Measurements from ENCODE around the gene UVRAG. TPM values are rescaled to one million over a fixed set of nuclear protein-coding genes. Genes with fewer than 3 reads are reported as not detected.

Gene UVRAG
- total and polyA plus RNA-seq, 4 donors = 7.9 to 47.0 (median 20.1) TPM

- H3K27ac ChIP-seq (ENCODE audit: low read depth in 1 of 2, low read length in 2 of 2) = no peak overlapping the region
- H3K4me3 ChIP-seq (ENCODE audit: low read length in 2 of 2) = no peak overlapping the region
- 64 to 65% methylated on average over 7 of the region's 7 CpGs for WGBS, 2 donors
- H3K36me3 ChIP-seq (ENCODE audit: control insufficient read depth in 1 of 2, insufficient read depth in 2 of 2, low read length in 1 of 2) = no peaks in the 10 kb centered on the region
- no peaks in the 10 kb centered on the region for H3K27me3 ChIP-seq (ENCODE audit: control insufficient read depth in 1 of 2, insufficient read depth in 2 of 2, low read length in 1 of 2)
- no peak for DNase-seq
- intact Hi-C loops (cut with DNase I) = no loop called here
- no peaks in the 10 kb centered on the region for H3K9me3 ChIP-seq (ENCODE audit: control insufficient read depth, low read length)
- peaks cover 0 to 6% of the 10 kb centered on the region in 2 donors for H3K4me1 ChIP-seq (ENCODE audit: control insufficient read depth in 1 of 2, insufficient read depth in 2 of 2, low read length in 2 of 2)
- ATAC-seq (ENCODE audit: low FRiP score) = no peak
Measured at GRCh38 chr11:76083563-76084451, 268.8 kb downstream of the UVRAG start.

- Histone ChIP-seq H3K9me3 (ENCODE audit: control insufficient read depth, low read length) (no peaks in the 10 kb centered on the region), H3K36me3 (ENCODE audit: control insufficient read depth in 1 of 2, insufficient read depth in 2 of 2, low read length in 1 of 2) (no peaks in the 10 kb centered on the region), H3K27me3 (ENCODE audit: control insufficient read depth in 1 of 2, insufficient read depth in 2 of 2, low read length in 1 of 2) (no peaks in the 10 kb centered on the region), H3K27ac (ENCODE audit: low read depth in 1 of 2, low read length in 2 of 2) (no peak overlapping the region), H3K4me3 (ENCODE audit: low read length in 2 of 2) (no peak overlapping the region), H3K4me1 (ENCODE audit: control insufficient read depth in 1 of 2, insufficient read depth in 2 of 2, low read length in 2 of 2) (peaks cover 0 to 6% of the 10 kb centered on the region in 2 donors)
- 92 to 94% methylated on average over 1 of the region's 1 CpG for WGBS, 2 donors
- intact Hi-C loops (cut with DNase I) = no loop called here
- DNase-seq (no peak), ATAC-seq (ENCODE audit: low FRiP score) (no peak)
Measured at GRCh38 chr11:76085270-76085669, 270.3 kb downstream of the UVRAG start.

- ATAC-seq (ENCODE audit: low FRiP score) = no peak
- Histone ChIP-seq H3K36me3 (ENCODE audit: control insufficient read depth in 1 of 2, insufficient read depth in 2 of 2, low read length in 1 of 2) (no peaks in the 10 kb centered on the region), H3K9me3 (ENCODE audit: control insufficient read depth, low read length) (no peaks in the 10 kb centered on the region), H3K4me3 (ENCODE audit: low read length in 2 of 2) (no peak overlapping the region), H3K27ac (ENCODE audit: low read depth in 1 of 2, low read length in 2 of 2) (no peak overlapping the region), H3K4me1 (ENCODE audit: control insufficient read depth in 1 of 2, insufficient read depth in 2 of 2, low read length in 2 of 2) (peaks cover 0 to 6% of the 10 kb centered on the region in 2 donors), H3K27me3 (ENCODE audit: control insufficient read depth in 1 of 2, insufficient read depth in 2 of 2, low read length in 1 of 2) (no peaks in the 10 kb centered on the region)
- intact Hi-C loops (cut with DNase I) = no loop called here
- no peak for DNase-seq
- WGBS, 2 donors = 83 to 89% methylated on average over 6 of the region's 6 CpGs
Measured at GRCh38 chr11:76086743-76087635, 272.0 kb downstream of the UVRAG start.

GRCh38 chr11:76087749-76088148, 272.7 kb downstream of the UVRAG start:
- Histone ChIP-seq H3K9me3 (ENCODE audit: control insufficient read depth, low read length) (no peaks in the 10 kb centered on the region), H3K27me3 (ENCODE audit: control insufficient read depth in 1 of 2, insufficient read depth in 2 of 2, low read length in 1 of 2) (no peaks in the 10 kb centered on the region), H3K27ac (ENCODE audit: low read depth in 1 of 2, low read length in 2 of 2) (no peak overlapping the region), H3K36me3 (ENCODE audit: control insufficient read depth in 1 of 2, insufficient read depth in 2 of 2, low read length in 1 of 2) (no peaks in the 10 kb centered on the region), H3K4me1 (ENCODE audit: control insufficient read depth in 1 of 2, insufficient read depth in 2 of 2, low read length in 2 of 2) (peaks cover 0 to 6% of the 10 kb centered on the region in 2 donors), H3K4me3 (ENCODE audit: low read length in 2 of 2) (no peak overlapping the region)
- DNase-seq (no peak), ATAC-seq (ENCODE audit: low FRiP score) (no peak)
- intact Hi-C loops (cut with DNase I) = no loop called here
- 96% methylated on average over 6 of the region's 6 CpGs for WGBS, 2 donors

GRCh38 chr11:76088511-76088910, 273.5 kb downstream of the UVRAG start:
- H3K27me3 ChIP-seq (ENCODE audit: control insufficient read depth in 1 of 2, insufficient read depth in 2 of 2, low read length in 1 of 2) = no peaks in the 10 kb centered on the region
- H3K36me3 ChIP-seq (ENCODE audit: control insufficient read depth in 1 of 2, insufficient read depth in 2 of 2, low read length in 1 of 2) = no peaks in the 10 kb centered on the region
- DNase-seq (no peak), ATAC-seq (ENCODE audit: low FRiP score) (no peak)
- no peak overlapping the region for H3K27ac ChIP-seq (ENCODE audit: low read depth in 1 of 2, low read length in 2 of 2)
- WGBS, 2 donors = 81 to 86% methylated on average over 3 of the region's 3 CpGs
- no peak overlapping the region for H3K4me3 ChIP-seq (ENCODE audit: low read length in 2 of 2)
- H3K9me3 ChIP-seq (ENCODE audit: control insufficient read depth, low read length) = no peaks in the 10 kb centered on the region
- intact Hi-C loops (cut with DNase I) = no loop called here
- peaks cover 0 to 6% of the 10 kb centered on the region in 2 donors for H3K4me1 ChIP-seq (ENCODE audit: control insufficient read depth in 1 of 2, insufficient read depth in 2 of 2, low read length in 2 of 2)

GRCh38 chr11:76090174-76090573, 275.2 kb downstream of the UVRAG start:
- WGBS, 2 donors = 97 to 100% methylated on average over 2 of the region's 2 CpGs
- Histone ChIP-seq H3K4me1 (ENCODE audit: control insufficient read depth in 1 of 2, insufficient read depth in 2 of 2, low read length in 2 of 2) (peaks cover 0 to 6% of the 10 kb centered on the region in 2 donors), H3K4me3 (ENCODE audit: low read length in 2 of 2) (no peak overlapping the region), H3K27me3 (ENCODE audit: control insufficient read depth in 1 of 2, insufficient read depth in 2 of 2, low read length in 1 of 2) (no peaks in the 10 kb centered on the region), H3K27ac (ENCODE audit: low read depth in 1 of 2, low read length in 2 of 2) (no peak overlapping the region), H3K36me3 (ENCODE audit: control insufficient read depth in 1 of 2, insufficient read depth in 2 of 2, low read length in 1 of 2) (no peaks in the 10 kb centered on the region), H3K9me3 (ENCODE audit: control insufficient read depth, low read length) (no peaks in the 10 kb centered on the region)
- DNase-seq = no peak
- intact Hi-C loops (cut with DNase I) = no loop called here
- ATAC-seq (ENCODE audit: low FRiP score) = no peak

- Histone ChIP-seq H3K4me1 (ENCODE audit: control insufficient read depth in 1 of 2, insufficient read depth in 2 of 2, low read length in 2 of 2) (peaks cover 0 to 6% of the 10 kb centered on the region in 2 donors), H3K9me3 (ENCODE audit: control insufficient read depth, low read length) (no peaks in the 10 kb centered on the region), H3K27me3 (ENCODE audit: control insufficient read depth in 1 of 2, insufficient read depth in 2 of 2, low read length in 1 of 2) (no peaks in the 10 kb centered on the region), H3K4me3 (ENCODE audit: low read length in 2 of 2) (no peak overlapping the region), H3K36me3 (ENCODE audit: control insufficient read depth in 1 of 2, insufficient read depth in 2 of 2, low read length in 1 of 2) (no peaks in the 10 kb centered on the region), H3K27ac (ENCODE audit: low read depth in 1 of 2, low read length in 2 of 2) (no peak overlapping the region)
- 97 to 100% methylated on average over 1 of the region's 1 CpG for WGBS, 2 donors
- intact Hi-C loops (cut with DNase I) = no loop called here
- ATAC-seq (ENCODE audit: low FRiP score) (no peak), DNase-seq (no peak)
Measured at GRCh38 chr11:76090821-76091220, 275.8 kb downstream of the UVRAG start.

GRCh38 chr11:76094740-76095139, 279.7 kb downstream of the UVRAG start:
- no peaks in the 10 kb centered on the region for H3K9me3 ChIP-seq (ENCODE audit: control insufficient read depth, low read length)
- ATAC-seq (ENCODE audit: low FRiP score) = no peak
- H3K4me1 ChIP-seq (ENCODE audit: control insufficient read depth in 1 of 2, insufficient read depth in 2 of 2, low read length in 2 of 2) = no peaks in the 10 kb centered on the region
- intact Hi-C loops (cut with DNase I) = no loop called here
- H3K27ac ChIP-seq (ENCODE audit: low read depth in 1 of 2, low read length in 2 of 2) = no peak overlapping the region
- no peaks in the 10 kb centered on the region for H3K36me3 ChIP-seq (ENCODE audit: control insufficient read depth in 1 of 2, insufficient read depth in 2 of 2, low read length in 1 of 2)
- H3K27me3 ChIP-seq (ENCODE audit: control insufficient read depth in 1 of 2, insufficient read depth in 2 of 2, low read length in 1 of 2) = no peaks in the 10 kb centered on the region
- no peak for DNase-seq
- WGBS, 2 donors = 96 to 97% methylated on average over 4 of the region's 4 CpGs
- no peak overlapping the region for H3K4me3 ChIP-seq (ENCODE audit: low read length in 2 of 2)
